ENCODE data around the gene FER1L5. TPM values are rescaled to one million over a fixed set of nuclear protein-coding genes. Genes with fewer than 3 reads are reported as not detected.
"Not testable (repeated sequence)": the region's sequence is repeated elsewhere in the genome, so short reads cannot be mapped to it uniquely, and the experiment has no call there.

FER1L5 gene
- total RNA-seq, 2 experiments from 2014 or later, result not detected

GRCh38 chr2:96631804-96632435 is 10.6 kb upstream of the FER1L5 start:
- ChIA-PET POLR2A (no interaction called here), CTCF (no interaction called here)

GRCh38 chr2:96633641-96634040 is 8.9 kb upstream of the FER1L5 start:
- POLR2A ChIA-PET, result no interaction called here

GRCh38 chr2:96636551-96637171 is 5.9 kb upstream of the FER1L5 start:
- POLR2A ChIA-PET, result interaction anchor here (1.0 kb wide), 1 partner anchor 19 kb away, joined by 7 read pairs; no protein-coding TSS in a partner anchor
- CTCF ChIA-PET, result interaction anchor here (1.1 kb wide), 1 partner anchor 17 kb away, joined by 3 read pairs; no protein-coding TSS in a partner anchor

More at GRCh38 chr2:96633641-96634040, 8.9 kb upstream of the FER1L5 start:
- CTCF ChIA-PET, result no interaction called here

- ChIA-PET POLR2A (interaction anchor here (0.7 to 1.0 kb wide), 2 partner anchors 20 to 178 kb away, joined by 4 to 7 read pairs; partner anchors contain the start of gene CNNM3), CTCF (interaction anchor here (0.7 to 1.1 kb wide), 2 partner anchors 17 to 109 kb away, joined by 3 read pairs; no protein-coding TSS in a partner anchor)
Observed at GRCh38 chr2:96637385-96638143, 5.0 kb upstream of the FER1L5 start.

- CTCF ChIA-PET, result interaction anchor here (0.6 kb wide), 1 partner anchor 166 kb away, joined by 4 read pairs; no protein-coding TSS in a partner anchor
- POLR2A ChIA-PET, result interaction anchor here (0.6 to 0.9 kb wide), 2 partner anchors 119 to 1904 kb away, joined by 3 read pairs; no protein-coding TSS in a partner anchor
Observed at GRCh38 chr2:96638144-96639121, 4.1 kb upstream of the FER1L5 start, which contains the start of gene KANSL3. Gene KANSL3, minus strand, starts transcription at chr2:96638312. Its CDS starts 1,177 bp downstream, at chr2:96637135.

- ChIA-PET POLR2A (no interaction called here), CTCF (no interaction called here)
Observed at GRCh38 chr2:96647681-96648080, 5.1 kb downstream of the FER1L5 start.

GRCh38 chr2:96648306-96648930 is 5.9 kb downstream of the FER1L5 start:
- ChIA-PET POLR2A (no interaction called here), CTCF (no interaction called here)

GRCh38 chr2:96649342-96649741 is 6.8 kb downstream of the FER1L5 start:
- ChIA-PET CTCF (no interaction called here), POLR2A (no interaction called here)

GRCh38 chr2:96651793-96652192 is 9.2 kb downstream of the FER1L5 start:
- ChIA-PET CTCF (no interaction called here), POLR2A (no interaction called here)

GRCh38 chr2:96654791-96655190 is 12.2 kb downstream of the FER1L5 start:
- POLR2A ChIA-PET, CTCF ChIA-PET: not testable (repeated sequence)

GRCh38 chr2:96655526-96655925 is 13.0 kb downstream of the FER1L5 start:
- ChIA-PET POLR2A (no interaction called here), CTCF (no interaction called here)

GRCh38 chr2:96656540-96656939 is 14.0 kb downstream of the FER1L5 start:
- POLR2A ChIA-PET, result no interaction called here
- CTCF ChIA-PET, result no interaction called here

GRCh38 chr2:96661324-96661723 is 18.8 kb downstream of the FER1L5 start:
- ChIA-PET CTCF (interaction anchor here (1.0 kb wide), 1 partner anchor 104 kb away, joined by 3 read pairs; no protein-coding TSS in a partner anchor), POLR2A (no interaction called here)

GRCh38 chr2:96662360-96662759 is 19.8 kb downstream of the FER1L5 start:
- ChIA-PET POLR2A (interaction anchor here (0.6 kb wide), 1 partner anchor 343 kb away, joined by 3 read pairs; no protein-coding TSS in a partner anchor), CTCF (no interaction called here)

- ChIA-PET POLR2A (interaction anchor here (0.7 kb wide), 1 partner anchor 240 kb away, joined by 10 read pairs; no protein-coding TSS in a partner anchor), CTCF (no interaction called here)
Observed at GRCh38 chr2:96663177-96663576, 20.6 kb downstream of the FER1L5 start.

- ChIA-PET CTCF (no interaction called here), POLR2A (interaction anchor here (0.7 kb wide), 1 partner anchor 240 kb away, joined by 10 read pairs; no protein-coding TSS in a partner anchor)
Observed at GRCh38 chr2:96663829-96664228, 21.3 kb downstream of the FER1L5 start.

- ChIA-PET POLR2A (no interaction called here), CTCF (no interaction called here)
Observed at GRCh38 chr2:96664366-96664925, 21.9 kb downstream of the FER1L5 start.

GRCh38 chr2:96665083-96665569 is 22.6 kb downstream of the FER1L5 start:
- ChIA-PET CTCF (no interaction called here), POLR2A (no interaction called here)
